Stimulated activated CD4-positive, alpha-beta T cell treated with anti-CD3 and anti-CD28 coated beads, Interleukin-15, amount 100 ng/mL, for 24 hours (primary cell): ENCODE results near the gene ST8SIA6.
"Not testable (repeated sequence)": the region's sequence is repeated elsewhere in the genome, so short reads cannot be mapped to it uniquely, and the experiment has no call there.

Source experiments
- DNase-seq: peaks from one replicate; pipeline ENCODE4 v3.0.0-alpha.2; 2020

Gene ST8SIA6

GRCh38 chr10:17456032-17456548, 1.7 kb upstream of the ST8SIA6 start:
- no peak for DNase-seq

- no peak for DNase-seq
Measured at GRCh38 chr10:17455015-17455520, 673 bp upstream of the ST8SIA6 start.

- DNase-seq = peak; percentile 60
Measured at GRCh38 chr10:17453373-17454091, 863 bp downstream of the ST8SIA6 start.

GRCh38 chr10:17453035-17453372, 1.4 kb downstream of the ST8SIA6 start:
- DNase-seq = no peak

- DNase-seq = no peak
Measured at GRCh38 chr10:17452060-17452841, 2.1 kb downstream of the ST8SIA6 start.

- DNase-seq = no peak
Measured at GRCh38 chr10:17450024-17450423, 4.4 kb downstream of the ST8SIA6 start.

GRCh38 chr10:17445400-17445998, 8.9 kb downstream of the ST8SIA6 start:
- DNase-seq = no peak

- DNase-seq = no peak
Measured at GRCh38 chr10:17444388-17444714, 10.0 kb downstream of the ST8SIA6 start.

- no peak for DNase-seq
Measured at GRCh38 chr10:17443707-17444387, 10.5 kb downstream of the ST8SIA6 start.

GRCh38 chr10:17438583-17438982, 15.8 kb downstream of the ST8SIA6 start:
- no peak for DNase-seq

GRCh38 chr10:17436578-17436977, 17.8 kb downstream of the ST8SIA6 start:
- not testable (repeated sequence) for DNase-seq

- no peak for DNase-seq
Measured at GRCh38 chr10:17435953-17436352, 18.4 kb downstream of the ST8SIA6 start.

- no peak for DNase-seq
Measured at GRCh38 chr10:17435187-17435586, 19.2 kb downstream of the ST8SIA6 start.

GRCh38 chr10:17432723-17433122, 21.7 kb downstream of the ST8SIA6 start:
- no peak for DNase-seq

- no peak for DNase-seq
Measured at GRCh38 chr10:17431871-17432311, 22.5 kb downstream of the ST8SIA6 start.

- DNase-seq = peak; percentile 74
Measured at GRCh38 chr10:17430647-17431355, 23.6 kb downstream of the ST8SIA6 start.

- no peak for DNase-seq
Measured at GRCh38 chr10:17429490-17429889, 24.9 kb downstream of the ST8SIA6 start.

GRCh38 chr10:17428351-17429097, 25.9 kb downstream of the ST8SIA6 start:
- peak; percentile 71 for DNase-seq

- DNase-seq = no peak
Measured at GRCh38 chr10:17427666-17428350, 26.6 kb downstream of the ST8SIA6 start.

GRCh38 chr10:17427201-17427600, 27.2 kb downstream of the ST8SIA6 start:
- no peak for DNase-seq

- no peak for DNase-seq
Measured at GRCh38 chr10:17426263-17426750, 28.1 kb downstream of the ST8SIA6 start.
